ENCODE results near the gene TMEM135.
"Not testable (repeated sequence)": the region's sequence is repeated elsewhere in the genome, so short reads cannot be mapped to it uniquely, and the experiment has no call there.

TMEM135 gene

GRCh38 chr11:87037450-87038234, at the start of gene TMEM135:
TMEM135 (plus strand) TSS chr11:87037934; CDS start chr11:87038046, 112 bp downstream.
- TF ChIP-seq CTCF (IDR thresholded peaks at IDR 0.05; ENCODE audit: extremely low read depth, missing control alignments) = no peak
- DNase-seq (ENCODE audit: low spot score) = peak; percentile 97

- no peak for TF ChIP-seq CTCF (IDR thresholded peaks at IDR 0.05; ENCODE audit: extremely low read depth, missing control alignments)
- DNase-seq (ENCODE audit: low spot score) = no peak
Observed at GRCh38 chr11:86988351-86988881, 49.3 kb upstream of the TMEM135 start.

- no peak for TF ChIP-seq CTCF (IDR thresholded peaks at IDR 0.05; ENCODE audit: extremely low read depth, missing control alignments)
- no peak for DNase-seq (ENCODE audit: low spot score)
Observed at GRCh38 chr11:86990031-86990430, 47.7 kb upstream of the TMEM135 start.

- TF ChIP-seq CTCF (IDR thresholded peaks at IDR 0.05; ENCODE audit: extremely low read depth, missing control alignments) = no peak
- no peak for DNase-seq (ENCODE audit: low spot score)
Observed at GRCh38 chr11:86990515-86990914, 47.2 kb upstream of the TMEM135 start.

GRCh38 chr11:86991341-86991740, 46.4 kb upstream of the TMEM135 start:
- no peak for TF ChIP-seq CTCF (IDR thresholded peaks at IDR 0.05; ENCODE audit: extremely low read depth, missing control alignments)

GRCh38 chr11:86992340-86992739, 45.4 kb upstream of the TMEM135 start:
- not testable (repeated sequence) for DNase-seq (ENCODE audit: low spot score)

More at GRCh38 chr11:86991341-86991740, 46.4 kb upstream of the TMEM135 start:
- DNase-seq (ENCODE audit: low spot score) = no peak

- TF ChIP-seq CTCF (IDR thresholded peaks at IDR 0.05; ENCODE audit: extremely low read depth, missing control alignments) = no peak
- no peak for DNase-seq (ENCODE audit: low spot score)
Observed at GRCh38 chr11:86993031-86993430, 44.7 kb upstream of the TMEM135 start.
